ENCODE results near the gene GSK3B.

Gene GSK3B

GRCh38 chr3:119911748-119912147, 182.5 kb downstream of the GSK3B start:
- DNase-seq (ENCODE audit: low read depth) = no peak
- no peak for TF ChIP-seq CTCF (IDR thresholded peaks at IDR 0.05; ENCODE audit: low read depth, low read length, missing control alignments)
- no peak overlapping the region for H3K4me3 ChIP-seq (ENCODE audit: low read depth, low read length)

GRCh38 chr3:119902061-119902460, 192.2 kb downstream of the GSK3B start:
- H3K4me3 ChIP-seq (ENCODE audit: low read depth, low read length) = no peak overlapping the region
- DNase-seq (ENCODE audit: low read depth) = no peak
- TF ChIP-seq CTCF (IDR thresholded peaks at IDR 0.05; ENCODE audit: low read depth, low read length, missing control alignments) = no peak

- no peak overlapping the region for H3K4me3 ChIP-seq (ENCODE audit: low read depth, low read length)
- DNase-seq (ENCODE audit: low read depth) = no peak
- TF ChIP-seq CTCF (IDR thresholded peaks at IDR 0.05; ENCODE audit: low read depth, low read length, missing control alignments) = no peak
These were observed 193.1 kb downstream of the GSK3B start for GRCh38 chr3:119901148-119901547.

GRCh38 chr3:119899192-119899511, 195.1 kb downstream of the GSK3B start:
- no peak for DNase-seq (ENCODE audit: low read depth)
- no peak for TF ChIP-seq CTCF (IDR thresholded peaks at IDR 0.05; ENCODE audit: low read depth, low read length, missing control alignments)
- H3K4me3 ChIP-seq (ENCODE audit: low read depth, low read length) = no peak overlapping the region

- no peak overlapping the region for H3K4me3 ChIP-seq (ENCODE audit: low read depth, low read length)
- no peak for TF ChIP-seq CTCF (IDR thresholded peaks at IDR 0.05; ENCODE audit: low read depth, low read length, missing control alignments)
- no peak for DNase-seq (ENCODE audit: low read depth)
These were observed 195.6 kb downstream of the GSK3B start for GRCh38 chr3:119898478-119899191.

GRCh38 chr3:119894195-119894594, 200.1 kb downstream of the GSK3B start:
- H3K4me3 ChIP-seq (ENCODE audit: low read depth, low read length) = no peak overlapping the region
- DNase-seq (ENCODE audit: low read depth) = no peak

More at GRCh38 chr3:119894195-119894594, 200.1 kb downstream of the GSK3B start:
- no peak for TF ChIP-seq CTCF (IDR thresholded peaks at IDR 0.05; ENCODE audit: low read depth, low read length, missing control alignments)
